K562 (cell line): ENCODE data around the gene DENND6B. TPM values are rescaled to one million over a fixed set of nuclear protein-coding genes. Genes with fewer than 3 reads are reported as not detected.

Source experiments
- ATAC-seq: fragments of 200-7000 bp; cut with Tn5 transposase; 3 replicates; pipeline ENCODE4 v1.9.1; 2020; ENCODE audit warnings: moderate library complexity
- BruUV-seq: library from RNA; stranded (reverse); fragments of 400-500 nt; replicated peaks from 2 replicates; lab custom pipeline; 2021; lab: Mats Ljungman, UMichigan
- CTCF ChIA-PET: fragments of 300-600 bp; formaldehyde crosslinking; extraction: SDS; loops from one replicate; lab custom pipeline; 2021; ENCODE audit warnings: low intra/inter-chr PET ratio; lab: Yijun Ruan, JAX
- POLR2A ChIA-PET: fragments of 300-600, 350-650 bp; sonication (Branson Sonifier 250); formaldehyde crosslinking; extraction: SDS; loops from one replicate; lab custom pipeline; 2021; ENCODE audit warnings: antibody characterized with exemption, inconsistent platforms; lab: Yijun Ruan, JAX
- DNase-seq, 4 experiments: peaks; one replicate each; pipeline versions ENCODE4 v3.0.0 to v3.0.0-alpha.2; 2011 to 2018; ENCODE audit warnings: low spot score in 3 of 4, mixed read lengths in 3 of 4; ENCODE audit errors: extremely low read depth in 1 of 4
- FAIRE-seq: peaks from 2 replicates; lab custom pipeline; 2011; peaks lifted over from hg19 to GRCh38; lab: Jason Lieb, UNC
- H2AFZ ChIP-seq: 2 replicates; pipeline ENCODE4 v1.6.0; 2011; ENCODE audit warnings: low read depth, low read length, control low read depth, inconsistent platforms
- H3K27ac ChIP-seq: fragments of 200-600 bp; 3 replicates; pipeline ENCODE4 v1.8.0; 2011; ENCODE audit warnings: low read depth, mild to moderate bottlenecking, control low read depth, inconsistent platforms, low read length, moderate library complexity, mixed read lengths; ENCODE audit errors: extremely low read depth
- H3K27me3 ChIP-seq, 2 experiments: fragments of 300-600 bp in 1 of 2; 2 replicates in 1 of 2; 3 replicates in 1 of 2; pipeline versions ENCODE4 v1.6.0 to v1.8.0; 2011; ENCODE audit warnings: inconsistent platforms in 2 of 2, low read length in 2 of 2, mild to moderate bottlenecking in 1 of 2, mixed read lengths in 1 of 2, moderate library complexity in 1 of 2; ENCODE audit not compliant: control insufficient read depth in 2 of 2, insufficient read depth in 2 of 2
- H3K36me3 ChIP-seq: fragments of 300-600 bp; 3 replicates; pipeline ENCODE4 v1.8.0; 2011; ENCODE audit warnings: mild to moderate bottlenecking, low read length, inconsistent platforms; ENCODE audit not compliant: control insufficient read depth, insufficient read depth
- H3K4me1 ChIP-seq, 2 experiments: fragments of 200-600 bp in 1 of 2; replicated peaks in 1 of 2; 2 replicates in 1 of 2; 3 replicates in 1 of 2; pipeline versions ENCODE4 v1.5.1 to v1.8.0; 2011; ENCODE audit warnings: inconsistent platforms in 2 of 2, low read length in 2 of 2, mild to moderate bottlenecking in 1 of 2, mixed read lengths in 1 of 2, moderate library complexity in 1 of 2; ENCODE audit not compliant: control insufficient read depth in 2 of 2, insufficient read depth in 2 of 2
- H3K4me2 ChIP-seq: 2 replicates; pipeline ENCODE4 v1.6.1; 2011; ENCODE audit warnings: low read length, control low read depth, inconsistent platforms, mixed read lengths; ENCODE audit not compliant: insufficient read depth
- H3K4me3 ChIP-seq: fragments of 200-600 bp; sonication (generic), shearing (Covaris generic); 2 replicates; pipeline ENCODE4 v1.5.1; 2016; ENCODE audit warnings: control low read depth, inconsistent platforms
- H3K79me2 ChIP-seq: fragments of 200-600 bp; 3 replicates; pipeline ENCODE4 v1.8.0; 2011; ENCODE audit warnings: low read length, inconsistent platforms; ENCODE audit not compliant: control insufficient read depth, insufficient read depth
- H3K9ac ChIP-seq, 2 experiments: 2 replicates each; pipeline versions ENCODE4 v1.6.0 to v1.6.1; 2011; ENCODE audit warnings: low read depth in 2 of 2, low read length in 2 of 2, control low read depth in 1 of 2, inconsistent platforms in 1 of 2, mild to moderate bottlenecking in 1 of 2, mixed read lengths in 1 of 2; ENCODE audit not compliant: insufficient read depth in 1 of 2
- H3K9me1 ChIP-seq: one replicate; pipeline ENCODE4 v1.6.0; 2011; ENCODE audit warnings: inconsistent platforms, mild to moderate bottlenecking, low read length, moderate library complexity; ENCODE audit not compliant: control insufficient read depth, insufficient read depth
- H3K9me3 ChIP-seq: replicated peaks from 2 replicates; pipeline ENCODE4 v1.5.1; 2011; ENCODE audit warnings: low read depth, low read length, inconsistent platforms; ENCODE audit not compliant: control insufficient read depth, insufficient read depth
- H4K20me1 ChIP-seq: replicated peaks from 2 replicates; pipeline ENCODE4 v1.6.1; 2011; ENCODE audit warnings: low read length, inconsistent platforms, mixed read lengths; ENCODE audit not compliant: control insufficient read depth, insufficient read depth
- FOXP4 ChIP-seq: sonication (generic); formaldehyde crosslinking; IDR thresholded peaks from 2 replicates; pipeline ENCODE4 v1.8.0; 2022; ENCODE audit warnings: mild to moderate bottlenecking, missing genetic modification reagents, borderline replicate concordance
- HNRNPL ChIP-seq: fragments of 200-400 bp; formaldehyde crosslinking; IDR thresholded peaks from 2 replicates; pipeline ENCODE4 v1.6.1; 2017; ENCODE audit warnings: low read depth, mild to moderate bottlenecking, low read length
- SREBF2 ChIP-seq: sonication (generic); formaldehyde crosslinking; IDR thresholded peaks from 2 replicates; pipeline ENCODE4 v1.4.0; 2020; ENCODE audit warnings: mild to moderate bottlenecking, missing genetic modification reagents
- WGBS: fragments of 100-300 bp; shearing (Covaris generic); methylation state at CpG from one replicate; pipeline ENCODE4 v1.1.6; 2016; ENCODE audit warnings: low coverage, mixed read lengths; ENCODE audit not compliant: insufficient coverage; ENCODE audit errors: missing lambda C conversion rate; 5-methylcytosine and 5-hydroxymethylcytosine counted together
- in situ Hi-C: fragments of 300-500 bp; cut with MboI; formaldehyde crosslinking; loops from 4 replicates; pipeline ENCODE4 v1.15.0; 2018; ENCODE audit warnings: inconsistent platforms, mixed read lengths
- intact Hi-C: fragments of 100-400 bp; cut with micrococcal nuclease; formaldehyde crosslinking; loops from 2 replicates; pipeline ENCODE4 v1.14.2; 2022
- polyA plus RNA-seq, 8 experiments: library from polyadenylated mRNA; depleted of rRNA in 4 of 8; stranded (reverse) in 5 of 8; unstranded in 3 of 8; fragments of >200 nt; fragmentation: Nextera tagmentation in 2 of 8; fragmentation: Illumina TruSeq in 1 of 8; extraction: Ambion mirVana in 2 of 8; extraction: Trizol in 1 of 8; gene quantifications; 2 replicates each; pipeline versions ENCODE4 v1.2.1 to v1.2.3, GENCODE V29; 2011 to 2014; ENCODE audit warnings: inconsistent platforms in 1 of 8, missing spikeins in 1 of 8
- total RNA-seq, 7 experiments: library from RNA; depleted of rRNA in 6 of 7; stranded (reverse); fragments of >200 nt in 6 of 7; fragmentation: Illumina TruSeq in 2 of 7; extraction: Trizol in 2 of 7; gene quantifications; 2 replicates each; pipeline versions ENCODE4 v1.2.1 to v1.2.3, GENCODE V29; 2011 to 2021; ENCODE audit warnings: low replicate concordance in 1 of 7

The DENND6B gene
- total and polyA plus RNA-seq, 9 of the 15 experiments (the other 6 are each of a cell fraction or from before 2014, with no cell fraction given): 0.07 to 3.7 (median 1.5) TPM

- in situ Hi-C loops (no loop called here), intact Hi-C loops (no loop called here)
- FAIRE-seq (no peak), ATAC-seq (no peak), DNase-seq (peak in 1 of 4 experiments; percentile 24)
- Histone ChIP-seq H3K36me3 (no peaks in the 10 kb centered on the region; the same call in 2 of the 3 replicates), H3K4me3 (no peak overlapping the region), H3K4me2 (no peak overlapping the region), H3K27ac (no peak overlapping the region), H3K9ac (no peak overlapping the region), H3K27me3 (no peaks in the 10 kb centered on the region), H3K79me2 (peaks cover 52% of the 10 kb centered on the region), H3K9me1 (no peaks in the 10 kb centered on the region), H3K4me1 (peaks cover 14 to 73% of the 10 kb centered on the region in 2 experiments; a peak in 3 of 5 replicates), H3K9me3 (no peaks in the 10 kb centered on the region), H4K20me1 (no peaks in the 10 kb centered on the region), H2AFZ (no peak overlapping the region)
- ChIA-PET CTCF (no interaction called here), POLR2A (interaction anchor here (0.8 to 1.1 kb wide), 2 partner anchors 12 to 20 kb away, joined by 3 to 4 read pairs; no protein-coding TSS in a partner anchor)
- TF ChIP-seq SREBF2 (no peak), FOXP4 (CRISPR knock-in tag) (no peak), HNRNPL (0 out of 2 replicates have a peak, but pooled peaks have one; percentile 11)
- BruUV-seq: no TSS peak
- 89% methylated on average over 7 of the region's 93 CpGs for WGBS
These were observed 26.8 kb downstream of the DENND6B start for GRCh38 chr22:50299785-50300619.
